ENCODE measurements around the gene RILPL1.
"Not testable (repeated sequence)": the region's sequence is repeated elsewhere in the genome, so short reads cannot be mapped to it uniquely, and the experiment has no call there.

Gene RILPL1

DNA sequence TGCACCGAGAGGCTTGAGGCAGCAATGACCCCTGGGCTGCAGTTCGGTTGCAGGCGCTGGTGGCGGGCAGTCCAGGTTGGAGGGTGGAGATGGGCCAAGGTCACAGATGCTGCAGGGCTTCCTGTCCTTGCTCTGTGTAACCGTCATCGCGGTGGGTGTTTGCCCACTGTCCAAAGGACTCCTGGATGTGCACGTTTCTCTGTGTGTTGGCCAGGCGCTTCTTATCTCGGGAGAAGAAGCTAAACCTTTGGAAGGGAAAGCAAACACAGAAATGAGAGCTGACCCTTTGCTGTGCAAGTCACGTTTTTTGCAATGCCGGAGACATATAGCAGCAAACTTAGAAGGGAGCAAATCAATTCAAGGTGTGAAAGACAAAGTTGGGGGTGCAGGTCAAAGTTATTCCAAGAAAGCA lies 61.1 kb downstream of the RILPL1 start:
- FAIRE-seq (no peak), DNase-seq (ENCODE audit: insufficient read length, low spot score) (no peak)

DNA sequence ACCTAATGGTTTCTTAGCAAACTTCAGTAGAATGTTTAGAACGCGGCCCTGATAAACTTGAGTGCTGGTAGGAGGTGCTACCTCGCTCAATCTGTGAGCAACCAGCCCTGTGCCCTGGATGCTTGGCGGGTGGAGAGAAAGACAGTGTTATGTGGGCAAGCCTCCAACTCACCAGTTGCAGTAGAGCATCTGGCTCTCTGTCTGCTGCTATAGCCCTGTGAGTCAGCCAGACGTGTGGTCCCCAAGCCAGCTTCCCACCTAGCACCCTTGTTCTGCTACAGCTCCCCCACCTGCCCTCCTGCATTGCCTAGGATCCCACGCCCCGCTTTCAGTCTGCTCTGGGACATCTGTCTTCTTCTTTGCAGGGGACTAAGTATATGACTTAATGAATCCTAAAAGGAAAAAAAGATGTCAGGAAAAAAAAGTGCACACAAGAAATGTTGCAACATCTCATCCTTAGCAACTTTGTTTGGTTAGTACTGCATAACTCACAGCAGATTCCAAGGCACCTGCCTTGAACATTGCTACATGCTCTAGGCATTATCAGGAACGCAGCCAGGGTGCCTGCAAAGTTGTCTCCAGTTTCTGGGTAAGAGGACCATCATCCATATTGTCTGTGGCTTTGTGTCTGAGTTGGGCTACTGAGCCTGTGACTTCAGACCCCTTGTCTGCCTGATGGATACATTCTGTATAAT lies 62.0 kb downstream of the RILPL1 start:
- FAIRE-seq = no peak
- DNase-seq (ENCODE audit: insufficient read length, low spot score) = no peak

GRCh38 chr12:123469978-123470377 lies 63.5 kb downstream of the RILPL1 start:
- no peak for FAIRE-seq
- no peak for DNase-seq (ENCODE audit: insufficient read length, low spot score)

GRCh38 chr12:123468786-123469185 lies 64.7 kb downstream of the RILPL1 start:
- DNase-seq (ENCODE audit: insufficient read length, low spot score) (peak; percentile 42), FAIRE-seq (peak; percentile 82)

DNA sequence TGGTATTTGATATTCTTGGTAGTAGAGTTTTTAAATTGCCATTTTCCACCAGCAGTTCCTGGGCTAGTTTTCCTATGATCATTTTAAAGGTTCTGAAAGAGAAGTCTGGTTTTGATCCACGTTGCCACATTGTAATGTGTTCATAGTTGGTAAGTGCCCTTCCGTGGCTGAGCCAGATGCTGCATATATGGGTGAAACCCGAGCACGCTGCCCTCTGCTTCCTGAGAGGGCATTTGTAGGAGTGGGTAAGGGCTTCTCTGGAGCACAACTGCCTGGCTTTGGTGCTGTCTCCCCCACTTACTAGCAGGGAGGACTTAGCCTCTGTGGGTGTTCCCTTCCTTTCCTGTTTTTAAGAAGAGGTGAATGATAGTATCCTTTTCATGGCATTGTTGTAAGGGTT lies 68.4 kb downstream of the RILPL1 start:
- FAIRE-seq (no peak), DNase-seq (ENCODE audit: insufficient read length, low spot score) (no peak)

GRCh38 chr12:123463174-123463573 lies 70.3 kb downstream of the RILPL1 start:
- DNase-seq (ENCODE audit: insufficient read length, low spot score); FAIRE-seq: not testable (repeated sequence)

GRCh38 chr12:123457980-123458779 lies 75.3 kb downstream of the RILPL1 start, which contains the start of gene SNRNP35:
SNRNP35 (plus strand) TSS chr12:123458139; CDS start chr12:123465541, 7,402 bp downstream.
- FAIRE-seq = peak; percentile 74

DNA sequence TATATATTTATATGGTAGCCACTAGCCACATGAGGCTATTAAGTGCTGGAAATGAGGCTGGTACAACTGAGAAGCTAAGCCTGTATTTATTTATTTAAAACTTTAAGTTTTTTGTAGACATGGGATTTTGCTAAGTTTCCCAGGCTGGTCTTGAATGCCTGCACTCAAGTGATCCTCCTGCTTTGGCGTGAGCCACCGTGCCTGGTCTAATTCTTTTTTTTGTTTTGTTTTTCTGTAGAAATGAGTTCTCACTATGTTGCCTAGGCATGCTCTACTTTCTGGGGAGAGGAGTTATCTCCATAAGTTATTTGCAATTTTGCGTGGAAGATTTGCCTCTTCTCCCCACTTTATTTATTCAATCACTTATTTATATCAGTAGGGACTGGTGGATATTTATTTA lies 80.4 kb downstream of the RILPL1 start:
- no peak for DNase-seq (ENCODE audit: insufficient read length, low spot score)
- FAIRE-seq = no peak

More at GRCh38 chr12:123457980-123458779, 75.3 kb downstream of the RILPL1 start, which contains the start of gene SNRNP35:
- DNase-seq (ENCODE audit: insufficient read length, low spot score) = peak; percentile 45

GRCh38 chr12:123452276-123452550 lies 81.3 kb downstream of the RILPL1 start:
- DNase-seq (ENCODE audit: insufficient read length, low spot score); FAIRE-seq: not testable (repeated sequence)

- DNase-seq (ENCODE audit: insufficient read length, low spot score) = no peak
- FAIRE-seq = no peak
Observed at GRCh38 chr12:123450636-123451035, 82.9 kb downstream of the RILPL1 start.

DNA sequence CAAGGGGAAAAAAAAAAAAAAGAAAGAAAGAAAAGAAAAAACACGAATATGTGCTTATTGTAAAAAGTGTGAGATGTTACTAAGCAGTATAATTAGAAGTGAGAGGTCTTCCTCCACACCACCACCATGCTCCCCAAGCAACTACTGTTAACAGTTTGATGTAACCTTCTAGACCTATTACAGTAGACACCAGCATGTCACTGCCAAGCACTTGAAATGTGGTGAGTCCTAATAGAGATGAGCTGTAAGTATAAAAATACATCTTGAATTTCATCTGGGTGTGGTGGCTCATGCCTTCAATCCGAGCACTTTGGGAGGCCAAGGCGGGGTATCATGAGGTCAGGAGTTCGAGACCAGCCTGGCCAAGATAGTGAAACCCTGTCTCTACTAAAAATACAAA lies 83.7 kb downstream of the RILPL1 start:
- DNase-seq (ENCODE audit: insufficient read length, low spot score) (no peak), FAIRE-seq (no peak)

DNA sequence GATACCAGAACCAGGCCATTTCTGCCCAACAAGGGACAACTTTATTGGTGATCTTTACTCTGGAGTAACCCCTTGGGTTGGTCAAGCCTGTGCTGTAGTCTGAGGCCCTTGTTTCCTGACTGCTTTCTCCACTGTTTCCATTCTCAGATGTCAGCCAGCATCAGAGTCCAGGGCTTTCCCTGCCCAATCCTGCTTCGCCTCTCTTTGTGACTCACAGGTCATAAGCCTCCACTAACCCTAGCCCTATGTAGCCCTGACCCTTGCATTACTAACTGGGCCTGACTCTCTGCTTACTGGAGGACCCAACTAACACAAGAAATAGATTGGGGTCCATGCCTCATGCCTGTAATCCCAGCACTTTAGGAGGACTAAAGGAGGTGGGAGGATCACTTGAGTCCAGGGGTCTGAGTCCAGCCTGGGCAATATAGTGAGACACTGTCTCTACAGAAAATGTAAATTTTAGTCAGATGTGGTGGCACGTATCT lies 84.2 kb downstream of the RILPL1 start:
- no peak for FAIRE-seq
- DNase-seq (ENCODE audit: insufficient read length, low spot score) = no peak

DNA sequence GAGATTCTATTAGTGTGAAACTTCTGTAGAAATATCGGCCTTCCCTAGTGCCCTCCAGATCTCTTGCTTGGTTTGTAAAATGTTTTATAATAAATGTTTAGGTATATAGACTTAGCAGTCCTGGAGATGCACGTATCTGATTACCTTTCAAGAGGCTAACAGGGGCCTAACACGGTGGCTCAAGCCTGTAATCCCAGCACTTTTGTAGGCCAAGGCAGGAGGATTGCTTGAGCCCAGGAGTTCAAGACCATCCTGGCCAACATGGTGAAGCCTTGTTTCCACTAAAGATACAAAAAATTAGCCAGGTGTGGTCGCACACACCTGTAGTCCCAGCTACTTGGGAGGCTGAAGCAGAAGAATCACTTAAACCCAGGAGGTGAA lies 87.2 kb downstream of the RILPL1 start:
- FAIRE-seq (no peak), DNase-seq (ENCODE audit: insufficient read length, low spot score) (no peak)

- FAIRE-seq (peak; percentile 28), DNase-seq (ENCODE audit: insufficient read length, low spot score) (no peak)
Observed at GRCh38 chr12:123445388-123446332, 87.9 kb downstream of the RILPL1 start.

DNA sequence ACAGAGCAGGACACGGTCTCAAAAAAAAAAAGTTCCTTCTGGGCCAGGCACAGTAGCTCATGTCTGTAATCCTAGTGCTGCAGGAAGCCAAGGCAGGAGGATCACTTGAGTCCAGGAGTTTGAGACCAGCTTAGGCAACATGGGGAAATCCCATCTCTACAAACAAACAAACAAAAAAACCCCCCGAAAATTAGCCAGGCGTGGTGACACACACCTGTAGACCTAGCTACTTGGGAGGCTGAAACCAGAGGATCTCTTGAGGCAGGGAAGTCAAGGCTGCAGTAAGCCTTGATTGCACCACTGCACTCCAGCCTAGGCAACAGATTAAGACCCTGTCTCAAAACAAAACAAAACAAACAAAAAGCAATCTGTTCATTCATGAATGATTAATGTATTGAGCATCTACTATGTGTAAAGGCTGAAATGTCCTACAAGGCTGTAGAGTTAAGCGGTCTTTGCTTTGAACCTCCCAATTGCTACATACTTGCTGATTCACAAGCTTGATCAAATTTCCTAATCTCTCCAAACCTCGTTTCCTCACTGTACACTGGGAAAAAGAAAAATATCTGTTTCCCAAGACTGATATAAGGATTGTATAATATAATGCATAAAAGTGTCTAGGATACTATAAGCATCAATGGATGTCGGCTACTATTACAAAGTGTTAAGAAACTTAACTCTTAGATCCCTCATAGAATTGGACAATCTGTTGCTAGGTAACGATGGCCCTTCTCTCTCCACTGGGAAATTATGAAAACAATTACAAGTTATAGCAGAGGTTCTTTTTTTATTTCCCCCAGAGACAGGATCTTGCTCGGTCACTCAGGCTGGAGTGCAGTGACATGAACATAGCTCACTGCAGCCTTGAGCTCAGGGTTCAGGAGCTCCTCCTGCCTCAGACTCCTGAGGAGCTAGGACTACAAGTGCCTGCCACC lies 89.2 kb downstream of the RILPL1 start:
- DNase-seq (ENCODE audit: insufficient read length, low spot score) (no peak), FAIRE-seq (no peak)

DNA sequence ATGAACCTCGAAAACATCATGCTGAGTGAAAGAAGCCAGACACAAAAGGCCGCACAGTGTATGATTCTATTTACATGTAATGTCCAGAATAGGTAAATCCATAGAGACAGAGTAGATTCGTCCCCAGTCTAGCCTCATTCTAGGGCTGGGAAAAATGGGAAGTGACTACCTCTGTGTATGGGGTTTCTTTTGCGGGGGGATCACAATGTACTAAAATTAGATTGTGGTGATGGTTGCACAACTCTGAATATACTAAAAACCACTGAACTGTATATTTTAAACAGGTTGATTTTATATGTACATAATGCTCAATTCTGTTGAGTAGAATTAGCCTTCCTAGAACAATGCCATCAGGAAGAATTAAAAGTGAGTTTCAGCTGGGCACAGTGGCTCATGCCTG lies 90.7 kb downstream of the RILPL1 start:
- DNase-seq (ENCODE audit: insufficient read length, low spot score) (no peak), FAIRE-seq (no peak)

- peak; percentile 91 for FAIRE-seq
- peak; percentile 42 for DNase-seq (ENCODE audit: insufficient read length, low spot score)
Observed at GRCh38 chr12:123441523-123442164, 91.9 kb downstream of the RILPL1 start.

DNA sequence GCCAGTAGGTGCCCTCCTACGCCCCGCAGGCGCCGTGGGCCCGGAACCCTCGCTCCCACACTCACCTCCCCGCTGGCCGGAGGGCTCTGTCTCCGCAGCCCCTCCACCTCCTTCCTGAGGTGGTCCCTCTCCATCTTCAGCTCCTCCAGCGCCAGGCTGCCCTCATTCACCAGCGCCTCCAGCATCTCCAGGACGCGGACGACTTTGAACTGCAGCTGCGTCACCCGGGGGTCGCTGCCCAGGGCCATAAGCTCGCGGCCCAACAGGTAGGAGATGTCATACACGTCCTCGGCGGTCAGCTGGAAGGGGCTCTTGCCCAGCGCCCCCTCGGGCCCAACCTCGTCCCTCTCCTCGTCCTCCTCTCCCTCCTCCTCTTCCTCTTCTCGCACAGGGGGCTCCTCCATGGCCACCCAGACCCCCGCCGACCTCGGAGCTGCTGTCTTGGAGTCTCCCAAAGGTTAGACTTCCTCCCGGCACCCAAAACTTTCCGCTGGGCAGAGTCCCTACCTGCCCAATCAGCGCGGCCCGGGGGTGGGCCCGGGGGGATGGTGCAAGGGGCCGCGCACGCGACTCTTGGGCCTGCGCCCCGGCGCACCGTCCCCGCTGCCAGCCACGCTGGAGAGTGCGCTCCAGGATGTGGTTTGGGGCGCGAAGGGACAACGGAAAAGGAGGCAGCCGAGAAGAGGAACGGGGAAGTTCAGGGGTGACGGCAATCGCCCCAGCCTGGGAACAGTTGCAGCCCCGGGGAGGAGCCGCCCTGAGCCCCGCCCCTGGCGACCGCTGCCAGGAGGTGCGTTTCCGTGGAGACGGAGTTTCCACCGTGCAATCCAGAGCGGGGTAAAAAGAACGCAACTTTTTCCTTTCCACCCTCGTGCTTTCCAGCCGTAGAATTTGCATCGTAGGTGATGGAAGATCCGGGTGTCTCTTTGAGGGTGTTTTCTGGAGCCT lies 97.2 kb downstream of the RILPL1 start, which contains the start of gene RILPL2:
Gene RILPL2 (minus strand): TSS at position 668 of the 948 bp plus-strand sequence. CDS start 264 bp downstream, at position 404.
- FAIRE-seq (peak; percentile 89), DNase-seq (ENCODE audit: insufficient read length, low spot score) (peak; percentile 79)
